Neural cell (in vitro differentiated cells): ENCODE data around the gene PDE1C.

Source experiments
- CTCF ChIP-seq: fragments of 450-650 bp; IDR thresholded peaks from 2 replicates; pipeline ENCODE4 v1.5.1; 2014; ENCODE audit warnings: antibody characterized with exemption, mild to moderate bottlenecking, moderate library complexity; ENCODE audit not compliant: poor library complexity, severe bottlenecking
- EP300 ChIP-seq: fragments of 450-650 bp; conservative IDR thresholded peaks from 2 replicates; pipeline ENCODE4 v1.6.1; 2014; ENCODE audit warnings: antibody characterized with exemption, mild to moderate bottlenecking, moderate library complexity; ENCODE audit not compliant: poor library complexity, severe bottlenecking
- EZH2 ChIP-seq: fragments of 200-600, 300-800 bp; shearing (Covaris generic), sonication (generic); IDR thresholded peaks from 2 replicates; pipeline ENCODE4 v1.6.1; 2014; ENCODE audit warnings: antibody characterized with exemption, low read length, borderline replicate concordance, mild to moderate bottlenecking; ENCODE audit not compliant: insufficient read depth, poor library complexity, severe bottlenecking
- MXI1 ChIP-seq: fragments of 450-650 bp; conservative IDR thresholded peaks from 2 replicates; pipeline ENCODE4 v1.6.1; 2014; ENCODE audit warnings: antibody characterized with exemption, mild to moderate bottlenecking; ENCODE audit not compliant: poor library complexity, severe bottlenecking
- POLR2AphosphoS5 ChIP-seq: IDR thresholded peaks from 2 replicates; pipeline ENCODE4 v1.6.1; 2012
- RAD21 ChIP-seq: fragments of 450-650 bp; conservative IDR thresholded peaks from 2 replicates; pipeline ENCODE4 v1.6.1; 2014; ENCODE audit warnings: antibody characterized with exemption, mild to moderate bottlenecking, moderate library complexity
- REST ChIP-seq: IDR thresholded peaks from 2 replicates; pipeline ENCODE4 v1.6.1; 2012; ENCODE audit warnings: borderline replicate concordance
- SMC3 ChIP-seq: fragments of 450-650 bp; conservative IDR thresholded peaks from 2 replicates; pipeline ENCODE4 v1.6.1; 2014; ENCODE audit warnings: antibody characterized with exemption, mild to moderate bottlenecking, moderate library complexity; ENCODE audit not compliant: poor library complexity
- TAF1 ChIP-seq: IDR thresholded peaks from 2 replicates; pipeline ENCODE4 v1.6.1; 2012; ENCODE audit warnings: low read depth

- TF ChIP-seq POLR2AphosphoS5 (no peak), CTCF (no peak), RAD21 (no peak), REST (no peak), EZH2 (no peak), MXI1 (no peak), EP300 (no peak), TAF1 (no peak), SMC3 (no peak)
Measured at GRCh38 chr7:32091608-32092210, 21.5 kb upstream of the PDE1C start.
